SK-N-SH treated with all-trans-retinoic acid at 6 μM for 48 hours (cell line): ENCODE data around the gene RAB31.
"Not testable (repeated sequence)": the region's sequence is repeated elsewhere in the genome, so short reads cannot be mapped to it uniquely, and the experiment has no call there.

ENCODE experiments used
- ARNTL ChIP-seq: fragments of 450-650 bp; formaldehyde crosslinking; IDR thresholded peaks from 2 replicates; pipeline ENCODE4 v1.5.0; 2020; ENCODE audit warnings: low read depth, mild to moderate bottlenecking, moderate library complexity, borderline replicate concordance
- ESRRG ChIP-seq: fragments of 250-450 bp; sonication (Bioruptor Pico); IDR thresholded peaks from 2 replicates; pipeline ENCODE4 v1.6.1; 2021; ENCODE audit warnings: mild to moderate bottlenecking
- GLIS3 ChIP-seq: fragments of 250-450 bp; sonication (Bioruptor Pico); IDR thresholded peaks from 2 replicates; pipeline ENCODE4 v1.5.0; 2020; ENCODE audit warnings: mild to moderate bottlenecking, moderate library complexity
- RARB ChIP-seq: fragments of 250-450 bp; sonication (Bioruptor Pico); IDR thresholded peaks from 2 replicates; pipeline ENCODE4 v1.8.0; 2021; ENCODE audit warnings: mild to moderate bottlenecking, moderate library complexity
- SNAI2 ChIP-seq: fragments of 250-450 bp; sonication (Bioruptor Pico); IDR thresholded peaks from 2 replicates; pipeline ENCODE4 v1.5.0; 2020; ENCODE audit warnings: mild to moderate bottlenecking, moderate library complexity
- ZFP3 ChIP-seq: fragments of 250-450 bp; sonication (Bioruptor Pico); IDR thresholded peaks from 2 replicates; pipeline ENCODE4 v1.5.0; 2020; ENCODE audit warnings: mild to moderate bottlenecking, moderate library complexity
- ZFP30 ChIP-seq: fragments of 450-650 bp; formaldehyde crosslinking; IDR thresholded peaks from 2 replicates; pipeline ENCODE4 v1.5.0; 2022; ENCODE audit warnings: mild to moderate bottlenecking, moderate library complexity
- TF ChIP-seq, protein P1 (sequence below): fragments of 250-450 bp; sonication (Bioruptor Pico); IDR thresholded peaks from 2 replicates; pipeline ENCODE4 v1.8.0; 2020; ENCODE audit warnings: mild to moderate bottlenecking, moderate library complexity, borderline replicate concordance
- TF ChIP-seq, protein P2 (sequence below): fragments of 250-450 bp; sonication (Bioruptor Pico); IDR thresholded peaks from 2 replicates; pipeline ENCODE4 v1.5.1; 2020; ENCODE audit warnings: low read depth, mild to moderate bottlenecking, moderate library complexity
- TF ChIP-seq, protein P3 (sequence below): fragments of 250-450 bp; sonication (Bioruptor Pico); IDR thresholded peaks from 2 replicates; pipeline ENCODE4 v1.5.1; 2021; ENCODE audit warnings: mild to moderate bottlenecking, moderate library complexity
- TF ChIP-seq, protein P4 (sequence below): fragments of 250-450 bp; sonication (Bioruptor Pico); IDR thresholded peaks from 2 replicates; pipeline ENCODE4 v1.8.0; 2021; ENCODE audit warnings: low read depth, mild to moderate bottlenecking, moderate library complexity, borderline replicate concordance
- TF ChIP-seq, protein P5 (sequence below): fragments of 250-450 bp; sonication (Bioruptor Pico); IDR thresholded peaks from 2 replicates; pipeline ENCODE4 v1.5.0; 2020; ENCODE audit warnings: mild to moderate bottlenecking, moderate library complexity

DNA sequence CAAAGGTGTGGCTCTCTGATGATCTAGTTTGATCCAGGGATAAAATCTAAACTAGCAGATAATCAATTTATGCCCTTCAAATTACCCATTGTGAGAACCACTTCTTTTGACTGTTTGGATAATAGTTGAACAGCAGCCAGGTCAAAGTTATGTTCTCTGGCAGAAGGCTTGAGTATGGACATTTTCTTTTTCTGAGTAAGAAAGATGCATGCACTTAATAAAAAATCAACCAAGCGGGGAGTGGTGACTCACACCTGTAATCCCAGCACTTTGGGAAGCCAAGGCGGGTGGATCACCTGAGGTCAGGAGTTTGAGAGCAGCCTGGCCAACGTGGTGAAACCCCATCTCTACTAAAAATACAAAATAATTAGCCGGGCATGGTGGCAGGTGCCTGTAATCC is 183.4 kb downstream of the RAB31 start:
- not testable (repeated sequence) for TF ChIP-seq ZFP30 (CRISPR knock-in tag); ARNTL (CRISPR knock-in tag); RARB (CRISPR knock-in tag); ESRRG; SNAI2 (CRISPR knock-in tag); ZFP3; GLIS3 (CRISPR knock-in tag)
- TF ChIP-seq, protein P1, sequence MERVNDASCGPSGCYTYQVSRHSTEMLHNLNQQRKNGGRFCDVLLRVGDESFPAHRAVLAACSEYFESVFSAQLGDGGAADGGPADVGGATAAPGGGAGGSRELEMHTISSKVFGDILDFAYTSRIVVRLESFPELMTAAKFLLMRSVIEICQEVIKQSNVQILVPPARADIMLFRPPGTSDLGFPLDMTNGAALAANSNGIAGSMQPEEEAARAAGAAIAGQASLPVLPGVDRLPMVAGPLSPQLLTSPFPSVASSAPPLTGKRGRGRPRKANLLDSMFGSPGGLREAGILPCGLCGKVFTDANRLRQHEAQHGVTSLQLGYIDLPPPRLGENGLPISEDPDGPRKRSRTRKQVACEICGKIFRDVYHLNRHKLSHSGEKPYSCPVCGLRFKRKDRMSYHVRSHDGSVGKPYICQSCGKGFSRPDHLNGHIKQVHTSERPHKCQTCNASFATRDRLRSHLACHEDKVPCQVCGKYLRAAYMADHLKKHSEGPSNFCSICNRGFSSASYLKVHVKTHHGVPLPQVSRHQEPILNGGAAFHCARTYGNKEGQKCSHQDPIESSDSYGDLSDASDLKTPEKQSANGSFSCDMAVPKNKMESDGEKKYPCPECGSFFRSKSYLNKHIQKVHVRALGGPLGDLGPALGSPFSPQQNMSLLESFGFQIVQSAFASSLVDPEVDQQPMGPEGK = not testable (repeated sequence)
- TF ChIP-seq, protein P2, sequence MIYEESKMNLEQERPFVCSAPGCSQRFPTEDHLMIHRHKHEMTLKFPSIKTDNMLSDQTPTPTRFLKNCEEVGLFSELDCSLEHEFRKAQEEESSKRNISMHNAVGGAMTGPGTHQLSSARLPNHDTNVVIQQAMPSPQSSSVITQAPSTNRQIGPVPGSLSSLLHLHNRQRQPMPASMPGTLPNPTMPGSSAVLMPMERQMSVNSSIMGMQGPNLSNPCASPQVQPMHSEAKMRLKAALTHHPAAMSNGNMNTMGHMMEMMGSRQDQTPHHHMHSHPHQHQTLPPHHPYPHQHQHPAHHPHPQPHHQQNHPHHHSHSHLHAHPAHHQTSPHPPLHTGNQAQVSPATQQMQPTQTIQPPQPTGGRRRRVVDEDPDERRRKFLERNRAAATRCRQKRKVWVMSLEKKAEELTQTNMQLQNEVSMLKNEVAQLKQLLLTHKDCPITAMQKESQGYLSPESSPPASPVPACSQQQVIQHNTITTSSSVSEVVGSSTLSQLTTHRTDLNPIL (CRISPR knock-in tag) = not testable (repeated sequence)
- TF ChIP-seq, protein P3, sequence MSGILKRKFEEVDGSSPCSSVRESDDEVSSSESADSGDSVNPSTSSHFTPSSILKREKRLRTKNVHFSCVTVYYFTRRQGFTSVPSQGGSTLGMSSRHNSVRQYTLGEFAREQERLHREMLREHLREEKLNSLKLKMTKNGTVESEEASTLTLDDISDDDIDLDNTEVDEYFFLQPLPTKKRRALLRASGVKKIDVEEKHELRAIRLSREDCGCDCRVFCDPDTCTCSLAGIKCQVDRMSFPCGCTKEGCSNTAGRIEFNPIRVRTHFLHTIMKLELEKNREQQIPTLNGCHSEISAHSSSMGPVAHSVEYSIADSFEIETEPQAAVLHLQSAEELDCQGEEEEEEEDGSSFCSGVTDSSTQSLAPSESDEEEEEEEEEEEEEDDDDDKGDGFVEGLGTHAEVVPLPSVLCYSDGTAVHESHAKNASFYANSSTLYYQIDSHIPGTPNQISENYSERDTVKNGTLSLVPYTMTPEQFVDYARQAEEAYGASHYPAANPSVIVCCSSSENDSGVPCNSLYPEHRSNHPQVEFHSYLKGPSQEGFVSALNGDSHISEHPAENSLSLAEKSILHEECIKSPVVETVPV (CRISPR knock-in tag) = not testable (repeated sequence)
- TF ChIP-seq, protein P4, sequence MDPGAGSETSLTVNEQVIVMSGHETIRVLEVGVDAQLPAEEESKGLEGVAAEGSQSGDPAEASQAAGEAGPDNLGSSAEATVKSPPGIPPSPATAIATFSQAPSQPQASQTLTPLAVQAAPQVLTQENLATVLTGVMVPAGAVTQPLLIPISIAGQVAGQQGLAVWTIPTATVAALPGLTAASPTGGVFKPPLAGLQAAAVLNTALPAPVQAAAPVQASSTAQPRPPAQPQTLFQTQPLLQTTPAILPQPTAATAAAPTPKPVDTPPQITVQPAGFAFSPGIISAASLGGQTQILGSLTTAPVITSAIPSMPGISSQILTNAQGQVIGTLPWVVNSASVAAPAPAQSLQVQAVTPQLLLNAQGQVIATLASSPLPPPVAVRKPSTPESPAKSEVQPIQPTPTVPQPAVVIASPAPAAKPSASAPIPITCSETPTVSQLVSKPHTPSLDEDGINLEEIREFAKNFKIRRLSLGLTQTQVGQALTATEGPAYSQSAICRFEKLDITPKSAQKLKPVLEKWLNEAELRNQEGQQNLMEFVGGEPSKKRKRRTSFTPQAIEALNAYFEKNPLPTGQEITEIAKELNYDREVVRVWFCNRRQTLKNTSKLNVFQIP (CRISPR knock-in tag) = not testable (repeated sequence)
- TF ChIP-seq, protein P5, sequence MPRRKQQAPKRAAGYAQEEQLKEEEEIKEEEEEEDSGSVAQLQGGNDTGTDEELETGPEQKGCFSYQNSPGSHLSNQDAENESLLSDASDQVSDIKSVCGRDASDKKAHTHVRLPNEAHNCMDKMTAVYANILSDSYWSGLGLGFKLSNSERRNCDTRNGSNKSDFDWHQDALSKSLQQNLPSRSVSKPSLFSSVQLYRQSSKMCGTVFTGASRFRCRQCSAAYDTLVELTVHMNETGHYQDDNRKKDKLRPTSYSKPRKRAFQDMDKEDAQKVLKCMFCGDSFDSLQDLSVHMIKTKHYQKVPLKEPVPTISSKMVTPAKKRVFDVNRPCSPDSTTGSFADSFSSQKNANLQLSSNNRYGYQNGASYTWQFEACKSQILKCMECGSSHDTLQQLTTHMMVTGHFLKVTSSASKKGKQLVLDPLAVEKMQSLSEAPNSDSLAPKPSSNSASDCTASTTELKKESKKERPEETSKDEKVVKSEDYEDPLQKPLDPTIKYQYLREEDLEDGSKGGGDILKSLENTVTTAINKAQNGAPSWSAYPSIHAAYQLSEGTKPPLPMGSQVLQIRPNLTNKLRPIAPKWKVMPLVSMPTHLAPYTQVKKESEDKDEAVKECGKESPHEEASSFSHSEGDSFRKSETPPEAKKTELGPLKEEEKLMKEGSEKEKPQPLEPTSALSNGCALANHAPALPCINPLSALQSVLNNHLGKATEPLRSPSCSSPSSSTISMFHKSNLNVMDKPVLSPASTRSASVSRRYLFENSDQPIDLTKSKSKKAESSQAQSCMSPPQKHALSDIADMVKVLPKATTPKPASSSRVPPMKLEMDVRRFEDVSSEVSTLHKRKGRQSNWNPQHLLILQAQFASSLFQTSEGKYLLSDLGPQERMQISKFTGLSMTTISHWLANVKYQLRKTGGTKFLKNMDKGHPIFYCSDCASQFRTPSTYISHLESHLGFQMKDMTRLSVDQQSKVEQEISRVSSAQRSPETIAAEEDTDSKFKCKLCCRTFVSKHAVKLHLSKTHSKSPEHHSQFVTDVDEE (CRISPR knock-in tag) = not testable (repeated sequence)
